HCT116 (cell line): ENCODE results near the gene ANKRD49. TPM values are rescaled to one million over a fixed set of nuclear protein-coding genes. Genes with fewer than 3 reads are reported as not detected.

ENCODE experiments used
- ATAC-seq: fragments of 200-7000 bp; cut with Tn5 transposase; 2 replicates; pipeline ENCODE4 v1.9.1; 2020; ENCODE audit warnings: mild to moderate bottlenecking, moderate library complexity
- BruUV-seq: library from RNA; stranded (reverse); fragments of 400-500 nt; replicated peaks from 2 replicates; lab custom pipeline; 2021; lab: Mats Ljungman, UMichigan
- CTCF ChIA-PET: fragments of 300-600 bp; sonication (Branson Sonifier 250); formaldehyde crosslinking; loops from one replicate; lab custom pipeline; 2021; ENCODE audit warnings: antibody characterized with exemption; lab: Charles Lee
- POLR2A ChIA-PET: fragments of 300-600, 350-600 bp; sonication (Branson Sonifier 250); formaldehyde crosslinking; loops from one replicate; lab custom pipeline; 2021; ENCODE audit warnings: antibody characterized with exemption; lab: Charles Lee
- RAD21 ChIA-PET, 2 experiments: fragments of 300-600 bp; sonication (Branson Sonifier 250); formaldehyde crosslinking; loops; one replicate each; lab custom pipeline; 2023; ENCODE audit warnings: low total read pairs in 2 of 2; ENCODE audit not compliant: uncharacterized antibody in 2 of 2, unreplicated experiment in 2 of 2, low non-redundant PET in 1 of 2; lab: Charles Lee
- DNase-seq: peaks from one replicate; pipeline ENCODE4 v3.0.0-alpha.2; 2010; ENCODE audit warnings: low read depth, low spot score
- H2AFZ ChIP-seq: fragments of 200-600 bp; shearing (Covaris generic), sonication (generic); 2 replicates; pipeline ENCODE4 v1.6.1; 2017; ENCODE audit warnings: low read depth, mixed run types, mixed read lengths, antibody characterized with exemption, low read length; ENCODE audit not compliant: poor library complexity, severe bottlenecking
- H3K27ac ChIP-seq: 2 replicates; pipeline ENCODE4 v1.5.1; 2012; ENCODE audit warnings: low read depth, low read length
- H3K27me3 ChIP-seq: fragments of 200-600 bp; sonication (generic); 2 replicates; pipeline ENCODE4 v1.6.1; 2016; ENCODE audit warnings: mixed run types, low read length, mixed read lengths; ENCODE audit not compliant: insufficient read depth
- H3K36me3 ChIP-seq, 2 experiments: fragments of 200-500 bp in 1 of 2; fragments of 200-600 bp in 1 of 2; sonication (Bioruptor generic) in 1 of 2; sonication (generic) in 1 of 2; 2 replicates each; pipeline versions ENCODE4 v1.5.1 to v1.6.1; 2014 to 2016; ENCODE audit warnings: low read length in 2 of 2, inconsistent platforms in 1 of 2, mixed read lengths in 1 of 2, mixed run types in 1 of 2; ENCODE audit not compliant: insufficient read depth in 2 of 2, control insufficient read depth in 1 of 2
- H3K4me1 ChIP-seq, 2 experiments: fragments of 200-600 bp in 1 of 2; sonication (generic) in 1 of 2; 2 replicates each; pipeline versions ENCODE4 v1.5.1 to v1.6.1; 2012 to 2017; ENCODE audit warnings: low read length in 2 of 2, inconsistent platforms in 1 of 2, mild to moderate bottlenecking in 1 of 2, mixed read lengths in 1 of 2, mixed run types in 1 of 2, moderate library complexity in 1 of 2; ENCODE audit not compliant: insufficient read depth in 2 of 2, control insufficient read depth in 1 of 2
- H3K4me2 ChIP-seq: fragments of 200-600 bp; sonication (generic); 2 replicates; pipeline ENCODE4 v1.6.1; 2017; ENCODE audit warnings: mixed run types, low read length, mixed read lengths
- H3K4me3 ChIP-seq, 2 experiments: fragments of 200-600 bp in 1 of 2; sonication (generic) in 1 of 2; replicated peaks in 1 of 2; 2 replicates each; pipeline ENCODE4 v1.5.1; 2011 to 2016; ENCODE audit warnings: low read length in 2 of 2, control low read depth in 1 of 2, low read depth in 1 of 2, mild to moderate bottlenecking in 1 of 2, mixed read lengths in 1 of 2, mixed run types in 1 of 2
- H3K79me2 ChIP-seq: fragments of 200-600 bp; sonication (generic); 2 replicates; pipeline ENCODE4 v1.6.1; 2017; ENCODE audit warnings: mild to moderate bottlenecking, mixed run types, low read length, moderate library complexity, mixed read lengths; ENCODE audit not compliant: insufficient read depth
- H3K9ac ChIP-seq: fragments of 200-600 bp; sonication (generic); 2 replicates; pipeline ENCODE4 v1.6.1; 2016; ENCODE audit warnings: low read length, mixed read lengths
- H3K9me2 ChIP-seq: fragments of 200-600 bp; sonication (generic), shearing (Covaris generic); 2 replicates; pipeline ENCODE4 v1.6.1; 2017; ENCODE audit warnings: mixed run types, mild to moderate bottlenecking, moderate library complexity; ENCODE audit not compliant: insufficient read depth
- H3K9me3 ChIP-seq, 2 experiments: fragments of 200-500 bp in 1 of 2; fragments of 200-600 bp in 1 of 2; sonication (Bioruptor generic) in 1 of 2; sonication (generic) in 1 of 2; 2 replicates each; pipeline ENCODE4 v1.6.1; 2014 to 2017; ENCODE audit warnings: low read length in 2 of 2, mixed read lengths in 2 of 2, inconsistent platforms in 1 of 2, low read depth in 1 of 2, mild to moderate bottlenecking in 1 of 2, mixed run types in 1 of 2, moderate library complexity in 1 of 2; ENCODE audit not compliant: control insufficient read depth in 1 of 2, insufficient read depth in 1 of 2
- H4K20me1 ChIP-seq: fragments of 200-600 bp; sonication (generic), shearing (Covaris generic); 2 replicates; pipeline ENCODE4 v1.6.1; 2017; ENCODE audit warnings: mixed run types, mild to moderate bottlenecking, moderate library complexity; ENCODE audit not compliant: insufficient read depth
- EGR1 ChIP-seq: IDR thresholded peaks from 2 replicates; pipeline ENCODE4 v1.6.1; 2012; ENCODE audit warnings: low read depth
- EZH2 ChIP-seq: fragments of 200-600 bp; sonication (generic); IDR thresholded peaks from 2 replicates; pipeline ENCODE4 v1.6.1; 2017; ENCODE audit warnings: antibody characterized with exemption, mixed run types
- EZH2phosphoT487 ChIP-seq: fragments of 200-600 bp; IDR thresholded peaks from 2 replicates; pipeline ENCODE4 v1.6.1; 2018; ENCODE audit warnings: antibody characterized with exemption, borderline replicate concordance
- FOSL1 ChIP-seq: IDR thresholded peaks from 2 replicates; pipeline ENCODE4 v1.6.1; 2012; ENCODE audit warnings: low read depth
- JUND ChIP-seq: IDR thresholded peaks from 2 replicates; pipeline ENCODE4 v1.6.1; 2012
- POLR2A ChIP-seq: IDR thresholded peaks from 2 replicates; pipeline ENCODE4 v1.7.0; 2011; ENCODE audit warnings: borderline replicate concordance; ENCODE audit not compliant: insufficient read depth, insufficient read length; ENCODE audit errors: extremely low read depth
- POLR2AphosphoS5 ChIP-seq: IDR thresholded peaks from 2 replicates; pipeline ENCODE4 v1.6.1; 2011; ENCODE audit warnings: mild to moderate bottlenecking, low read depth, low read length, moderate library complexity
- RAD21 ChIP-seq: IDR thresholded peaks from 2 replicates; pipeline ENCODE4 v1.6.1; 2012; ENCODE audit warnings: low read depth, mild to moderate bottlenecking
- SP1 ChIP-seq: IDR thresholded peaks from 2 replicates; pipeline ENCODE4 v1.6.1; 2012; ENCODE audit warnings: low read depth
- SRF ChIP-seq: IDR thresholded peaks from 2 replicates; pipeline ENCODE4 v1.6.1; 2012; ENCODE audit warnings: low read depth
- TCF7L2 ChIP-seq: IDR thresholded peaks from 2 replicates; pipeline ENCODE4 v1.7.0; 2011; ENCODE audit warnings: borderline replicate concordance, inconsistent platforms; ENCODE audit not compliant: insufficient read depth, insufficient read length; ENCODE audit errors: extremely low read depth
- YY1 ChIP-seq: IDR thresholded peaks from 2 replicates; pipeline ENCODE4 v1.6.1; 2011; ENCODE audit warnings: low read length, low read depth, moderate library complexity, mild to moderate bottlenecking; ENCODE audit not compliant: insufficient replicate concordance; ENCODE audit errors: extremely low read depth
- ZBTB33 ChIP-seq: IDR thresholded peaks from 2 replicates; pipeline ENCODE4 v1.6.1; 2011; ENCODE audit warnings: mild to moderate bottlenecking, low read length, moderate library complexity; ENCODE audit not compliant: insufficient replicate concordance; ENCODE audit errors: extremely low read depth
- ZNF274 ChIP-seq: fragments of 200-500 bp; sonication (Bioruptor generic); IDR thresholded peaks from 2 replicates; pipeline ENCODE4 v1.6.1; 2014; ENCODE audit warnings: mild to moderate bottlenecking, low read depth, low read length, inconsistent platforms
- intact Hi-C: fragments of 100-400 bp; cut with micrococcal nuclease; formaldehyde crosslinking; loops from 2 replicates; pipeline ENCODE4 v1.10.0; 2022
- total RNA-seq: library from RNA; stranded (reverse); gene quantifications from one replicate; pipeline ENCODE4 v1.2.1, GENCODE V29; 2021; ENCODE audit not compliant: unreplicated experiment
- TF ChIP-seq, protein P1 (sequence below): IDR thresholded peaks from 2 replicates; pipeline ENCODE4 v1.6.1; 2012
- TF ChIP-seq, protein P2 (sequence below): IDR thresholded peaks from 2 replicates; pipeline ENCODE4 v1.6.1; 2012

Gene ANKRD49
- total RNA-seq, 1 experiment from 2014 or later, result 8.2 TPM

DNA sequence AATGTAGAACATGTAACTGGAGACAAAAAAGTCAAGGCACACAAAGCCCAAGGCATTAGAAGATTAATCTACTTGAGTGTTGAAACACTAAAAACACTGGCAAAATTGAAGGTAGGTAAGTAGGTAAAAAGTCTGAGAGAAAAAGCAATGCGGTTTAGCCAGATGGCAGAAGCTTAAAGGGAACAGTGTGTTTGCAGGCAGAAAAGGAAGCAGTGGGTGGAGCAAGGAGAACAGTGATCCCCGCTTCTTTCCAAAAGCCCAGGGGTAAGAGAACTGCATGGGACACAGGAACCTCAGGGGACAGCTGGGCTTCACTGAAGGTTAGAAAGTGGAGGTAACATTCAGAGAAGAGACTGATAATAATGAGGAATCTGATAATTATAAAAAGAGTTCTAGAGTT lies 16.2 kb upstream of the ANKRD49 start:
- TF ChIP-seq POLR2AphosphoS5 (no peak), YY1 (no peak), EZH2phosphoT487 (no peak), TCF7L2 (no peak), ZNF274 (no peak), EGR1 (no peak), SRF (no peak), EZH2 (no peak), FOSL1 (no peak), POLR2A (no peak), JUND (no peak), SP1 (no peak), RAD21 (no peak), ZBTB33 (no peak)
- TF ChIP-seq, protein P1, sequence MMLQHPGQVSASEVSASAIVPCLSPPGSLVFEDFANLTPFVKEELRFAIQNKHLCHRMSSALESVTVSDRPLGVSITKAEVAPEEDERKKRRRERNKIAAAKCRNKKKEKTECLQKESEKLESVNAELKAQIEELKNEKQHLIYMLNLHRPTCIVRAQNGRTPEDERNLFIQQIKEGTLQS, result no peak
- TF ChIP-seq, protein P2, sequence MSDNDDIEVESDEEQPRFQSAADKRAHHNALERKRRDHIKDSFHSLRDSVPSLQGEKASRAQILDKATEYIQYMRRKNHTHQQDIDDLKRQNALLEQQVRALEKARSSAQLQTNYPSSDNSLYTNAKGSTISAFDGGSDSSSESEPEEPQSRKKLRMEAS, result no peak
- TF ChIP-seq, all 23 proteins: peak for 0
- CTCF ChIA-PET, result no interaction called here

More for the DNA sequence above, 16.2 kb upstream of the ANKRD49 start:
- no peak overlapping the region for H2AFZ ChIP-seq
- H3K27ac ChIP-seq, result no peak overlapping the region
- no peak overlapping the region for H3K4me3 ChIP-seq
- intact Hi-C loops, result no loop called here
- H3K9me2 ChIP-seq, result no peaks in the 10 kb centered on the region
- H3K27me3 ChIP-seq, result no peaks in the 10 kb centered on the region
- ChIA-PET POLR2A (no interaction called here), RAD21 (no interaction called here)
- no TSS peak for BruUV-seq
- H3K9me3 ChIP-seq, result no peaks in the 10 kb centered on the region
- no peaks in the 10 kb centered on the region for H4K20me1 ChIP-seq
- H3K4me2 ChIP-seq, result no peak overlapping the region
- H3K36me3 ChIP-seq, result peaks cover 5 to 16% of the 10 kb centered on the region in 2 experiments; a peak in 2 of 4 replicates
- no peaks in the 10 kb centered on the region for H3K4me1 ChIP-seq
- no peak overlapping the region for H3K9ac ChIP-seq
- H3K79me2 ChIP-seq, result no peaks in the 10 kb centered on the region
- ATAC-seq (no peak), DNase-seq (no peak)
